A204.1 (cell line): ENCODE measurements around the gene EHD1.
"Not testable (repeated sequence)": the region's sequence is repeated elsewhere in the genome, so short reads cannot be mapped to it uniquely, and the experiment has no call there.

Source experiments
- FAIRE-seq: peaks from 2 replicates; lab custom pipeline; 2012; peaks lifted over from hg19 to GRCh38; lab: Jason Lieb, UNC

EHD1 gene

GRCh38 chr11:64856382-64857227 lies 21.8 kb downstream of the EHD1 start:
- no peak for FAIRE-seq

GRCh38 chr11:64855596-64856304 lies 22.7 kb downstream of the EHD1 start:
- no peak for FAIRE-seq

GRCh38 chr11:64854534-64855502 lies 23.6 kb downstream of the EHD1 start:
- FAIRE-seq, result no peak

GRCh38 chr11:64854157-64854533 lies 24.3 kb downstream of the EHD1 start:
- no peak for FAIRE-seq

- FAIRE-seq, result no peak
These were observed 24.7 kb downstream of the EHD1 start for GRCh38 chr11:64853709-64854108.

- no peak for FAIRE-seq
These were observed 25.5 kb downstream of the EHD1 start for GRCh38 chr11:64852804-64853509.

- FAIRE-seq, result no peak
These were observed 26.5 kb downstream of the EHD1 start for GRCh38 chr11:64851831-64852351.

GRCh38 chr11:64850979-64851567 lies 27.3 kb downstream of the EHD1 start:
- no peak for FAIRE-seq

- FAIRE-seq, result no peak
These were observed 28.6 kb downstream of the EHD1 start for GRCh38 chr11:64849598-64850356.

- FAIRE-seq, result no peak
These were observed 29.4 kb downstream of the EHD1 start for GRCh38 chr11:64848826-64849597.

- no peak for FAIRE-seq
These were observed 30.1 kb downstream of the EHD1 start for GRCh38 chr11:64848214-64848825.

GRCh38 chr11:64846998-64847666 lies 31.3 kb downstream of the EHD1 start:
- no peak for FAIRE-seq

GRCh38 chr11:64845776-64846129 lies 32.7 kb downstream of the EHD1 start:
- FAIRE-seq, result not testable (repeated sequence)

- FAIRE-seq, result no peak
These were observed 33.2 kb downstream of the EHD1 start for GRCh38 chr11:64845129-64845775.

GRCh38 chr11:64844330-64845128 lies 33.9 kb downstream of the EHD1 start, which contains the start of gene CDC42BPG:
CDC42BPG (minus strand) TSS chr11:64844653; CDS start chr11:64844569, 84 bp downstream.
- no peak for FAIRE-seq

- FAIRE-seq, result no peak
These were observed 34.6 kb downstream of the EHD1 start for GRCh38 chr11:64843686-64844329.
